GM12892 (cell line): ENCODE data around the gene OXSR1.

Source experiments
- POLR2A ChIP-seq: IDR thresholded peaks from 2 replicates; pipeline ENCODE4 v1.6.1; 2011; ENCODE audit warnings: low read depth, low read length, control low read depth
- POLR2AphosphoS5 ChIP-seq: IDR thresholded peaks from 2 replicates; pipeline ENCODE4 v1.6.1; 2011; ENCODE audit warnings: low read depth, low read length, control low read depth
- TAF1 ChIP-seq: IDR thresholded peaks from 2 replicates; pipeline ENCODE4 v1.6.1; 2011; ENCODE audit warnings: low read depth, mild to moderate bottlenecking, control low read depth, low read length, borderline replicate concordance

- TF ChIP-seq POLR2A (no peak), POLR2AphosphoS5 (no peak), TAF1 (no peak)
These were observed 99.4 kb downstream of the OXSR1 start for GRCh38 chr3:38264779-38265178.
